MG63 (cell line): ENCODE data around the gene ITK. TPM values are rescaled to one million over a fixed set of nuclear protein-coding genes. Genes with fewer than 3 reads are reported as not detected.
"Not testable (repeated sequence)": the region's sequence is repeated elsewhere in the genome, so short reads cannot be mapped to it uniquely, and the experiment has no call there.

Experiments
- DNase-seq: peaks from one replicate; pipeline ENCODE4 v3.0.0-alpha.2; 2020
- H3K27me3 ChIP-seq: fragments of 250-450 bp; sonication (Bioruptor Pico); 2 replicates; pipeline ENCODE4 v1.5.1; 2020; ENCODE audit warnings: mild to moderate bottlenecking, moderate library complexity
- H3K36me3 ChIP-seq: fragments of 250-450 bp; sonication (Bioruptor Pico); 2 replicates; pipeline ENCODE4 v1.5.1; 2020; ENCODE audit warnings: mild to moderate bottlenecking, moderate library complexity
- H3K4me3 ChIP-seq: fragments of 250-450 bp; sonication (Bioruptor Pico); 2 replicates; pipeline ENCODE4 v1.5.1; 2020; ENCODE audit warnings: mild to moderate bottlenecking, moderate library complexity
- H3K9me3 ChIP-seq: fragments of 250-450 bp; sonication (Bioruptor Pico); 2 replicates; pipeline ENCODE4 v1.5.1; 2020; ENCODE audit warnings: mild to moderate bottlenecking, moderate library complexity
- total RNA-seq: library from RNA; depleted of rRNA; stranded (reverse); fragments of >200 nt; shearing (Covaris generic); gene quantifications from 2 replicates; pipeline ENCODE4 v1.2.3, GENCODE V29; 2014; ENCODE audit warnings: low replicate concordance

Gene ITK
- total RNA-seq, 1 experiment from 2014 or later, result not detected

GRCh38 chr5:157216391-157217142 lies 35.9 kb downstream of the ITK start:
- Histone ChIP-seq H3K4me3 (no peak overlapping the region), H3K27me3 (no peaks in the 10 kb centered on the region; the same call in 1 of the 2 replicates), H3K9me3 (no peaks in the 10 kb centered on the region), H3K36me3 (no peaks in the 10 kb centered on the region)
- no peak for DNase-seq

GRCh38 chr5:157217289-157218024 lies 36.8 kb downstream of the ITK start:
- Histone ChIP-seq H3K9me3 (no peaks in the 10 kb centered on the region), H3K36me3 (no peaks in the 10 kb centered on the region), H3K4me3 (no peak overlapping the region), H3K27me3 (no peaks in the 10 kb centered on the region; the same call in 1 of the 2 replicates)
- no peak for DNase-seq

DNA sequence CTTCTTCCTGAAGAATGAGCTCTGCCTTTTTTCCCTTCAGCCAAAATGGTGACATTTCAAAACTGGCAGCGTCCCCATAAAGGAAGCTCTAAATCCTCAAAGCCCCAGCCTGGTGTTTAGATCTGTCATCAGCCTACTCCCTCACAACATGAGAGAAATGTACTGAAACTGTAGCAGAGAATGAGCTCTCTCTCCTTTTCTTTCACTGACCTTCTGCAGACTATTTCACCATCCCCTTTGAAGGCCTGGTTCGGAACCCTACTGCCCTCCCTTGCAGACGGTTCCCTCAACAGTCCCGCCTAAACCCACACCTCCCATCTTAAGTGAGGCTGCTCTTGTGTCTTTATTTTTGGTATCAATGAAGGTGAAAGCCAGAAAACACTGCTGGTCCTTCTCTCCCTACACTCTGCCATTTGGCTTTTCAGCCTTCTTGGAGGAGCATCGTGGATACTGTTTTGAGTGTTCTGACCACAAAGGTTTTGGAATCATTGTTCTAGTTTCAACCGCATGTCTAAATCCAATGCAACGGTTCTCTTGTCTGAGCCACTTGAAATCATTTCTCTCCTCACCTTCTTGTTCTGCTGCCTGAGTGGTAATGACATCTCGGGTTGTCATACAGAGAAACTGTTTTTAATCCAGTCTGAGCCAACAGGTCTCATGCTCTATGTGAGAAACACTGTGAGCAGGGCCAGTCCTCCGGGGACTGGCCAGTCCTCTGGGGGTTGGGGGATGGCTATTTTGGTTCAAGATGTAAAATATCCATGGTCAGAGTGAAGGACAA lies 39.0 kb downstream of the ITK start:
- Histone ChIP-seq H3K9me3 (no peaks in the 10 kb centered on the region), H3K4me3 (no peak overlapping the region), H3K36me3 (no peaks in the 10 kb centered on the region), H3K27me3 (peaks cover 3% of the 10 kb centered on the region)
- DNase-seq, result no peak

DNA sequence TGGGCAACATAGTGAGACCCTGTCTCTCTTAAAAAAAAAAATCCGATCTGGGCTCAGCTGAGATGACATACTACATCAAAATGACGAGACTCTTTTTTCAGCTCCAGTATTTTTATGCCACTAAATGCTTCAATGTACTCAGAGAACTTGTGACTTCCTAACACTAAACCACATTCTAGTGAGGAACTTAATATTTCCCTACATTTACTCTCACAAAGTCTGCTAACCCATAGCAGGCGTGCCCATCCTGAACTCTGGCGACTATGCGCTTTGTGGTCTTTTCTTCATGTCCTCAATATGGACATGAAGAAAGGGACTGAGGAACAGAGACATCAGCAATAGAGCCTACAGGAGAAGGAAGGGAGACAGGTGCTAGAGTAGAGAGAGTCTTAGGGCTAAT lies 41.3 kb downstream of the ITK start:
- no peaks in the 10 kb centered on the region for H3K36me3 ChIP-seq
- H3K27me3 ChIP-seq, result peaks cover 3% of the 10 kb centered on the region; the same call in 1 of the 2 replicates
- H3K9me3 ChIP-seq, result no peaks in the 10 kb centered on the region
- H3K4me3 ChIP-seq, result no peak overlapping the region
- no peak for DNase-seq

DNA sequence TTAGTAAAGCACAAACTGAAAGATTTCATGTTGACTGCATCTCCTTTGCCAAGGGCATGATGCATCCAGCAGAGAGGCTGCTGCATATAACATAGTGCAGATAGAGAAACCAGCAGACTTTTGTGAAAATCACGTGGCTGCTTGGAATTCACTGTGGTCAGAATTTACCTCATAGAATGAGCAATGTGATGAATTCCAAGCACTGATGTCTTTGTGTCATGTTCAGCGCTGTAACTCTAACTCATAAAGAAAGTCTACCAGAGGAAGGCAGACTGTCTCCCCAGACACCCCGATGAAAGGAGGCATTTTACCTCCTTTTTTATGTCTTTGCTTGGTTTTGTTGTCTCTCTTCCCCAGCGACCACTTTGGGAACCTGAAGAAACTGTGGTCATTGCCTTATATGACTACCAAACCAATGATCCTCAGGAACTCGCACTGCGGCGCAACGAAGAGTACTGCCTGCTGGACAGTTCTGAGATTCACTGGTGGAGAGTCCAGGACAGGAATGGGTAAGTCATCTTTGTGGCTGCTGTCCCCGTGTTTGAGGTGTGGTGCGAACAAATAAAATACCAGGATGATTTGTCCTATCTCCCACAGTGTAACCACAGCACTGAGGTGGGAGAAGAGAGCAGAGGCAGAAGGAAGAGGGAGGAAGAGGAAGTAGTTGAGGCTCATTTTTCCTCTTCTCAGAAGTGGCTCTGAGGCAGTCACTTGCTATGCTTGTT lies 42.0 kb downstream of the ITK start:
- H3K27me3 ChIP-seq, result peaks cover 3% of the 10 kb centered on the region; the same call in 1 of the 2 replicates
- no peaks in the 10 kb centered on the region for H3K36me3 ChIP-seq
- no peaks in the 10 kb centered on the region for H3K9me3 ChIP-seq
- DNase-seq, result peak; percentile 17
- H3K4me3 ChIP-seq, result no peak overlapping the region

- Histone ChIP-seq H3K36me3 (no peaks in the 10 kb centered on the region), H3K4me3 (no peak overlapping the region), H3K9me3 (no peaks in the 10 kb centered on the region), H3K27me3 (peaks cover 3% of the 10 kb centered on the region; the same call in 1 of the 2 replicates)
- DNase-seq, result no peak
These were observed 45.1 kb downstream of the ITK start for GRCh38 chr5:157225469-157226422.

- H3K27me3 ChIP-seq, result peaks cover 2% of the 10 kb centered on the region; the same call in 1 of the 2 replicates
- no peak for DNase-seq
- no peaks in the 10 kb centered on the region for H3K9me3 ChIP-seq
- H3K36me3 ChIP-seq, result no peaks in the 10 kb centered on the region
- no peak overlapping the region for H3K4me3 ChIP-seq
These were observed 50.0 kb downstream of the ITK start for GRCh38 chr5:157230610-157231009.

DNA sequence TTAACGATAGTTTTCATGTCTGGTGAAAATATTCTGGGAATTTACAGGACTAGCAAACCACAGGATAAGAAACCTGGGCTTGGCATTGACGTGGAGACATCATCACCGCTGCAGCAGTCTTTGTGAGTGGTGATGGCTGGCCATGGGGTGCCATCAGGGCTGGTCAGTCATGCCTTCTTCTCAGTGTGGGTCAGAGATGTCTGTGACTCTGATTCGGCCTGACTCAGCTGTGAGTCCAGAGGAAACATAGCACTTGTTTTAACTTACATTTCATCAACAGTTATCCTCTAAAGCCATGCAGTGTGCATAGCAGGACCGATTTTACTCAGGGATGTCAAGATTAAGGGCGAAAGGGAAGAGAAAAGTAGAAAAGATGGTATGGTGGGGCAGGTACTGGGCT lies 52.1 kb downstream of the ITK start:
- Histone ChIP-seq H3K4me3 (no peak overlapping the region), H3K36me3 (no peaks in the 10 kb centered on the region), H3K27me3 (peaks cover 2% of the 10 kb centered on the region; the same call in 1 of the 2 replicates), H3K9me3 (no peaks in the 10 kb centered on the region)
- peak; percentile 12 for DNase-seq

DNA sequence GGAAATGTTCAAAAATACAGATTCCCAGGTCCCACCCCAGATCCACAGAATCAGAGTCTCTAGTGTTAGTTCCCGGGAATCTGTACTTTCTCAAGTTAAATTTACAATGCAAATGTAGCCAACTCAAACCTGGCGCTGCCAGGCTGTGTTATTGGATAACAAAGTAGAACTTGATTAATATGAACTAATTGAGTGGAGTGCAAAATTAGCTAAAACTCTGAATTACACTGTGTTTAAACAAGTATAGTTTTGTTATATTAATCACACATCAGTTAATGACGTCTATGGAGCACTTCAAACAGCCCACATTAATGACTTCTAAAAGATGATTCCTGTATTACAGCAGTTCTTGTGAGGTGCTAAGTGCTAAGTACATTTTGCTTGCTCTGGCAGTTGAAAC lies 52.9 kb downstream of the ITK start:
- Histone ChIP-seq H3K36me3 (no peaks in the 10 kb centered on the region), H3K9me3 (no peaks in the 10 kb centered on the region)
- DNase-seq, result no peak

GRCh38 chr5:157236423-157236822 lies 55.8 kb downstream of the ITK start:
- Histone ChIP-seq H3K9me3 (no peaks in the 10 kb centered on the region), H3K27me3 (peaks cover 2% of the 10 kb centered on the region; the same call in 1 of the 2 replicates), H3K4me3 (no peak overlapping the region), H3K36me3 (no peaks in the 10 kb centered on the region)
- no peak for DNase-seq

More for the DNA sequence above, 52.9 kb downstream of the ITK start:
- no peak overlapping the region for H3K4me3 ChIP-seq
- peaks cover 2% of the 10 kb centered on the region; the same call in 1 of the 2 replicates for H3K27me3 ChIP-seq

DNA sequence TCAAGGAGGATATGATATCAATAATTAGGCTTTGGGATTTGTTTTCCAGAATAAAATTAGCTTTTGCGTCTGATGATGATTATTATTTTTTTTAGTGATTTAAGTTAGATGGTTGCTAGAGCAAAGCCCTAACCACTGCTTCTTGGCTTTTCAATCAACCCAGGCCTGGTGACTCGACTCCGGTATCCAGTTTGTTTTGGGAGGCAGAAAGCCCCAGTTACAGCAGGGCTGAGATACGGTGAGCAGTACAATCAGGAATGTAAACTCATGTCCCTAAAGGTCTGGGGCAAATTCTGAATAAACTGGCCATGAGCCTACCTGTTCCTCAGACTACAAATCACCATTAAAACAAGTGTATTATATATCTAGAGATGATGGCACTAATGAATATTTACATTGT lies 60.8 kb downstream of the ITK start:
- no peaks in the 10 kb centered on the region for H3K9me3 ChIP-seq

GRCh38 chr5:157244704-157245103 lies 64.1 kb downstream of the ITK start:
- H3K27me3 ChIP-seq, H3K9me3 ChIP-seq, H3K4me3 ChIP-seq, DNase-seq, H3K36me3 ChIP-seq: not testable (repeated sequence)

More for the DNA sequence above, 60.8 kb downstream of the ITK start:
- peak; percentile 16 for DNase-seq
- Histone ChIP-seq H3K36me3 (no peaks in the 10 kb centered on the region), H3K27me3 (no peaks in the 10 kb centered on the region), H3K4me3 (no peak overlapping the region)

GRCh38 chr5:157245476-157245875 lies 64.8 kb downstream of the ITK start:
- Histone ChIP-seq H3K27me3 (no peaks in the 10 kb centered on the region), H3K9me3 (no peaks in the 10 kb centered on the region), H3K4me3 (no peak overlapping the region), H3K36me3 (no peaks in the 10 kb centered on the region)
- no peak for DNase-seq

- no peak for DNase-seq
- Histone ChIP-seq H3K4me3 (no peak overlapping the region), H3K36me3 (no peaks in the 10 kb centered on the region), H3K27me3 (no peaks in the 10 kb centered on the region), H3K9me3 (no peaks in the 10 kb centered on the region)
These were observed 65.2 kb downstream of the ITK start for GRCh38 chr5:157245886-157246285.

GRCh38 chr5:157247267-157247666 lies 66.6 kb downstream of the ITK start:
- H3K9me3 ChIP-seq, result no peaks in the 10 kb centered on the region
- no peaks in the 10 kb centered on the region for H3K27me3 ChIP-seq
- no peak for DNase-seq
- no peak overlapping the region for H3K4me3 ChIP-seq
- no peaks in the 10 kb centered on the region for H3K36me3 ChIP-seq
